SK-N-MC (cell line): ENCODE data around the gene TLR6.

Source experiments
- EZH2 ChIP-seq: fragments of 200-600 bp; sonication (generic); IDR thresholded peaks from one replicate; pipeline ENCODE4 v1.6.1; 2017; ENCODE audit warnings: antibody characterized with exemption
- FOXP2 ChIP-seq: optimal IDR thresholded peaks from 2 replicates; pipeline ENCODE3; 2011; ENCODE audit warnings: mild to moderate bottlenecking, moderate library complexity; ENCODE audit not compliant: insufficient read depth; ENCODE audit errors: extremely low read length, control extremely low read depth
- POLR2AphosphoS5 ChIP-seq: IDR thresholded peaks from 2 replicates; pipeline ENCODE4 v1.6.1; 2012; ENCODE audit warnings: mild to moderate bottlenecking, low read depth, low read length, borderline replicate concordance

DNA sequence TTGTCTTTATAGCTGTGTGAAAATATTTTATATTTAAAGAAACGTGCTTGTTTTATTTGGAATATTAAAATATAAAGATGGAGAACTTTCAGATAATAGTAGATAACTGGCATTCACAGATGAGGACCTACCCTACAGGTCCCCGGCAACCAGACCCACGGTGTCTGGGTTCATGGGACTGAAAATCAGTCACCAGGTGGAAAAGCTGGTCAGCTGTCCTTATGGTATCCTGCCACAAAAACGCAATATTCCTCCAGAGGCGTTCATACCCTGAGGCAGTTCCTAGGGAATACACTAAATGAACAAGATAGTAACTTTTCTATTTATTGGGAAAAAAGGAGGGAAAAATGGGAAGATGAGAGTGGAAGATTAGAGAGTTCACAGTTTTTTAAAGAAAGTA lies 1.2 kb downstream of the TLR6 start:
- TF ChIP-seq POLR2AphosphoS5 (no peak), EZH2 (no peak), FOXP2 (no peak)
